ENCODE measurements around the gene OSBPL10.

Gene OSBPL10

DNA sequence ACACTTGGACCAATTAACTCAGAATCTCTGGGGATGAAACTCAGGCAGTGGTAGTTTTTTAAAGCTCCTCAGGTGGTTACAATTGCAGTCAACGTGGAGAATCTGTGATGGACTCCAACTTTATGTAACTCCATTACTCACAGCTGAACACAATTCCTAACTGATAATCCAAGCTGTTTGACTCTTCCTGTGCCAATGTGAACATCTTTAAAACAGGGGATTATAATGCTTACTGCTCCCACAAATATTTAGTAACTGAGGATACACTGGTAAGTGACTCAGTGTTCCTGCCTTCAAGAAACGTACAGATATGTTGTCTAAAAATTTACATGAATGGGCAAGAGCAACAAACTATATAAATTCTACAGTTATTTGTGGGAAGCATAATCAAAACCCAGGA lies 85.6 kb downstream of the OSBPL10 start:
- Histone ChIP-seq H3K9ac (no peak overlapping the region), H3K27ac (no peak overlapping the region), H3K27me3 (ENCODE audit: control insufficient read depth, insufficient read depth, low read length) (no peaks in the 10 kb centered on the region), H3K79me2 (no peaks in the 10 kb centered on the region), H2AFZ (no peak overlapping the region), H3K4me1 (no peaks in the 10 kb centered on the region), H3K9me3 (ENCODE audit: control insufficient read depth, low read length) (no peaks in the 10 kb centered on the region), H3K36me3 (ENCODE audit: control insufficient read depth, insufficient read depth, low read length) (no peaks in the 10 kb centered on the region), H3K4me2 (ENCODE audit: low read length) (no peak overlapping the region), H3K4me3 (ENCODE audit: low read depth, low read length) (no peak overlapping the region)
- TF ChIP-seq, protein P1, sequence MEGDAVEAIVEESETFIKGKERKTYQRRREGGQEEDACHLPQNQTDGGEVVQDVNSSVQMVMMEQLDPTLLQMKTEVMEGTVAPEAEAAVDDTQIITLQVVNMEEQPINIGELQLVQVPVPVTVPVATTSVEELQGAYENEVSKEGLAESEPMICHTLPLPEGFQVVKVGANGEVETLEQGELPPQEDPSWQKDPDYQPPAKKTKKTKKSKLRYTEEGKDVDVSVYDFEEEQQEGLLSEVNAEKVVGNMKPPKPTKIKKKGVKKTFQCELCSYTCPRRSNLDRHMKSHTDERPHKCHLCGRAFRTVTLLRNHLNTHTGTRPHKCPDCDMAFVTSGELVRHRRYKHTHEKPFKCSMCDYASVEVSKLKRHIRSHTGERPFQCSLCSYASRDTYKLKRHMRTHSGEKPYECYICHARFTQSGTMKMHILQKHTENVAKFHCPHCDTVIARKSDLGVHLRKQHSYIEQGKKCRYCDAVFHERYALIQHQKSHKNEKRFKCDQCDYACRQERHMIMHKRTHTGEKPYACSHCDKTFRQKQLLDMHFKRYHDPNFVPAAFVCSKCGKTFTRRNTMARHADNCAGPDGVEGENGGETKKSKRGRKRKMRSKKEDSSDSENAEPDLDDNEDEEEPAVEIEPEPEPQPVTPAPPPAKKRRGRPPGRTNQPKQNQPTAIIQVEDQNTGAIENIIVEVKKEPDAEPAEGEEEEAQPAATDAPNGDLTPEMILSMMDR (IDR thresholded peaks at IDR 0.05) = no peak

DNA sequence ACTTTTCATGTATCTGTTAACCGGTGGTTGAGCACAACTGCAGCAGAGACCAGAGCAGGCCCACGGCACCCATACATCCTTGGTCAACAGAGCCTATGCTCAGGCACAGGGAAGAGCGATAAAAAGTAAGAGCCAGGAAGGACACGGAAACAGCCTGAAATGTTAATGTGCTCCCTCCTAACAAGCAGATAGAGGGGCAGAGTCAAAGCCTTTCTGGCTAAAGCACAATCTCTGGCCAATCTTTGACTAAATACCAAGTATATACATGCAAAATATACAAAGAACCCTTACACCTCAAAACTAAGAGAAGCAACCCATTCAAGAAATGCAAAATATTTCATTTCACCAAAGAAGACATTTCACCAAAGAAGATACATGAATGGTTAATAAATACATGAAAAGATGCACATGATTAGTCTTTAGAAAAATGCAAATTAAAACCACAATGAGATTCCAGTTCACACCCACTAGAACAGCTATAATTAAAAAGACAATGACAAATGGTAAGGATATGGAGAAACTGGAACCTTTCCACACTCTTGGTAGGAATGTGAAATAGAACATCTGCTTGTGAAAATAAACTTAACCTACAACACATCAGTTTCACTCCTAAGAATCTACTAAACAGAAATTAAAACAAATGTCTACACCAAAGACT lies 88.0 kb downstream of the OSBPL10 start:
- TF ChIP-seq, protein P1 (IDR thresholded peaks at IDR 0.05) = no peak
- Histone ChIP-seq H3K4me2 (ENCODE audit: low read length) (no peak overlapping the region), H3K4me1 (no peaks in the 10 kb centered on the region), H3K27ac (no peak overlapping the region), H3K27me3 (ENCODE audit: control insufficient read depth, insufficient read depth, low read length) (no peaks in the 10 kb centered on the region), H3K79me2 (no peaks in the 10 kb centered on the region), H3K4me3 (ENCODE audit: low read depth, low read length) (no peak overlapping the region), H3K9ac (no peak overlapping the region), H3K36me3 (ENCODE audit: control insufficient read depth, insufficient read depth, low read length) (no peaks in the 10 kb centered on the region), H2AFZ (no peak overlapping the region), H3K9me3 (ENCODE audit: control insufficient read depth, low read length) (no peaks in the 10 kb centered on the region)

DNA sequence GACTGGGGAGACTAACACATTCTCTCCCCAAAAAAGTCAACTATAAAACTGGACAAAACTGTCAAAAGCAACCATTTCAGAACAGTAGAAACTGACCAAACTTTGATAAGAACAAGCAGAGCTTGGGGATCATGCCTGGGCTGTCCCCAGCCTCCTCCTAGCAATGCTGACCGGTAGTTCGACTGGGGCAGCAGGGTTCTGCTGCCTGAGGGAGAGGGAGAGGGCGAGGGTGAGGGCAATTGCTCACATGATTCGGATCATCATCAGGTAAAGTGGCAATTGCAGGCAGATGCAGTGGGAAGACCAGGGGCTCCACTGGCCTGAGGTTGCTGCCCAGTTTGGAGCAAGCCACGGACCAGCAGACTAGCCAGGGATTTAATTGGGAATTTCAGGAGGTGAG lies 88.6 kb downstream of the OSBPL10 start:
- Histone ChIP-seq H3K4me3 (ENCODE audit: low read depth, low read length) (no peak overlapping the region), H2AFZ (no peak overlapping the region), H3K9me3 (ENCODE audit: control insufficient read depth, low read length) (no peaks in the 10 kb centered on the region), H3K27ac (no peak overlapping the region), H3K36me3 (ENCODE audit: control insufficient read depth, insufficient read depth, low read length) (no peaks in the 10 kb centered on the region), H3K9ac (no peak overlapping the region), H3K79me2 (no peaks in the 10 kb centered on the region), H3K4me1 (no peaks in the 10 kb centered on the region), H3K27me3 (ENCODE audit: control insufficient read depth, insufficient read depth, low read length) (no peaks in the 10 kb centered on the region), H3K4me2 (ENCODE audit: low read length) (no peak overlapping the region)
- TF ChIP-seq, protein P1 (IDR thresholded peaks at IDR 0.05) = no peak

DNA sequence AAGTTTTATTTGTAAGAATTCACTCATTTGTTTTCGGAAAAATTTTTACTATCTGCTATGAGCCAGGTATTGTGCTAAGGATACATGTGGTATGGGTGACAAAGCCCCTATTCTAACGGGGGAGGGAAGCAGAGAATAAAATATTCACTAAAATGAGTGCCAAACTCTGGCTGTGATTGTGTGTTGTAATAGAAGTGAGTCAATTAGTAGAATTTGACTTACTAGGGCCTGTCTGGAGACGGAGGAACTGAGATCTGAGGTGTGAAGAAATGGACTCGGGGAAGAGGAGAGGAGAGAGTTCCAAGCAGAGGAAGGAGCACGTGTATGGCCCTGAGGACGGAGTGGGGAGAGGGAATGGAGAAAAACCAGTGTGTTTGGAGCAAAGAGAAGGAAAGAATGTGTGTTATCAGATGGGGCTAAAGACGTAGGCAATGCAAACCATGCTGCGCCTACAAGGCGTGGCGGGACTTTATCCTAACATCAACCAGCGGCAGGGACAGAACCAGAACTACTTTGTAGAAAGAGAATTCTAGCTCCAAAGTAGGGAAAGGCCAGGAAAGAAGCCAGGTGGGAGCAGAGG lies 89.1 kb downstream of the OSBPL10 start:
- Histone ChIP-seq H3K4me2 (ENCODE audit: low read length) (no peak overlapping the region), H3K36me3 (ENCODE audit: control insufficient read depth, insufficient read depth, low read length) (no peaks in the 10 kb centered on the region), H3K27me3 (ENCODE audit: control insufficient read depth, insufficient read depth, low read length) (no peaks in the 10 kb centered on the region), H2AFZ (no peak overlapping the region), H3K4me3 (ENCODE audit: low read depth, low read length) (no peak overlapping the region), H3K9ac (no peak overlapping the region), H3K4me1 (no peaks in the 10 kb centered on the region), H3K27ac (no peak overlapping the region), H3K9me3 (ENCODE audit: control insufficient read depth, low read length) (no peaks in the 10 kb centered on the region), H3K79me2 (no peaks in the 10 kb centered on the region)
- TF ChIP-seq, protein P1 (IDR thresholded peaks at IDR 0.05) = no peak

Measured in parathyroid adenoma (tissue), 2 donors.